HCT116 (cell line): Measurements from ENCODE around the gene GSPT1. TPM values are rescaled to one million over a fixed set of nuclear protein-coding genes. Genes with fewer than 3 reads are reported as not detected.

ENCODE experiments used
- ATAC-seq: fragments of 200-7000 bp; cut with Tn5 transposase; 2 replicates; pipeline ENCODE4 v1.9.1; 2020; ENCODE audit warnings: mild to moderate bottlenecking, moderate library complexity
- BruUV-seq: library from RNA; stranded (reverse); fragments of 400-500 nt; replicated peaks from 2 replicates; lab custom pipeline; 2021; lab: Mats Ljungman, UMichigan
- CTCF ChIA-PET: fragments of 300-600 bp; sonication (Branson Sonifier 250); formaldehyde crosslinking; loops from one replicate; lab custom pipeline; 2021; ENCODE audit warnings: antibody characterized with exemption; lab: Charles Lee
- POLR2A ChIA-PET: fragments of 300-600, 350-600 bp; sonication (Branson Sonifier 250); formaldehyde crosslinking; loops from one replicate; lab custom pipeline; 2021; ENCODE audit warnings: antibody characterized with exemption; lab: Charles Lee
- RAD21 ChIA-PET, 2 experiments: fragments of 300-600 bp; sonication (Branson Sonifier 250); formaldehyde crosslinking; loops; one replicate each; lab custom pipeline; 2023; ENCODE audit warnings: low total read pairs in 2 of 2; ENCODE audit not compliant: uncharacterized antibody in 2 of 2, unreplicated experiment in 2 of 2, low non-redundant PET in 1 of 2; lab: Charles Lee
- DNase-seq: peaks from one replicate; pipeline ENCODE4 v3.0.0-alpha.2; 2010; ENCODE audit warnings: low read depth, low spot score
- H2AFZ ChIP-seq: fragments of 200-600 bp; shearing (Covaris generic), sonication (generic); 2 replicates; pipeline ENCODE4 v1.6.1; 2017; ENCODE audit warnings: low read depth, mixed run types, mixed read lengths, antibody characterized with exemption, low read length; ENCODE audit not compliant: poor library complexity, severe bottlenecking
- H3K27ac ChIP-seq: 2 replicates; pipeline ENCODE4 v1.5.1; 2012; ENCODE audit warnings: low read depth, low read length
- H3K27me3 ChIP-seq: fragments of 200-600 bp; sonication (generic); 2 replicates; pipeline ENCODE4 v1.6.1; 2016; ENCODE audit warnings: mixed run types, low read length, mixed read lengths; ENCODE audit not compliant: insufficient read depth
- H3K36me3 ChIP-seq, 2 experiments: fragments of 200-500 bp in 1 of 2; fragments of 200-600 bp in 1 of 2; sonication (Bioruptor generic) in 1 of 2; sonication (generic) in 1 of 2; 2 replicates each; pipeline versions ENCODE4 v1.5.1 to v1.6.1; 2014 to 2016; ENCODE audit warnings: low read length in 2 of 2, inconsistent platforms in 1 of 2, mixed read lengths in 1 of 2, mixed run types in 1 of 2; ENCODE audit not compliant: insufficient read depth in 2 of 2, control insufficient read depth in 1 of 2
- H3K4me1 ChIP-seq, 2 experiments: fragments of 200-600 bp in 1 of 2; sonication (generic) in 1 of 2; 2 replicates each; pipeline versions ENCODE4 v1.5.1 to v1.6.1; 2012 to 2017; ENCODE audit warnings: low read length in 2 of 2, inconsistent platforms in 1 of 2, mild to moderate bottlenecking in 1 of 2, mixed read lengths in 1 of 2, mixed run types in 1 of 2, moderate library complexity in 1 of 2; ENCODE audit not compliant: insufficient read depth in 2 of 2, control insufficient read depth in 1 of 2
- H3K4me2 ChIP-seq: fragments of 200-600 bp; sonication (generic); 2 replicates; pipeline ENCODE4 v1.6.1; 2017; ENCODE audit warnings: mixed run types, low read length, mixed read lengths
- H3K4me3 ChIP-seq, 2 experiments: fragments of 200-600 bp in 1 of 2; sonication (generic) in 1 of 2; replicated peaks in 1 of 2; 2 replicates each; pipeline ENCODE4 v1.5.1; 2011 to 2016; ENCODE audit warnings: low read length in 2 of 2, control low read depth in 1 of 2, low read depth in 1 of 2, mild to moderate bottlenecking in 1 of 2, mixed read lengths in 1 of 2, mixed run types in 1 of 2
- H3K79me2 ChIP-seq: fragments of 200-600 bp; sonication (generic); 2 replicates; pipeline ENCODE4 v1.6.1; 2017; ENCODE audit warnings: mild to moderate bottlenecking, mixed run types, low read length, moderate library complexity, mixed read lengths; ENCODE audit not compliant: insufficient read depth
- H3K9ac ChIP-seq: fragments of 200-600 bp; sonication (generic); 2 replicates; pipeline ENCODE4 v1.6.1; 2016; ENCODE audit warnings: low read length, mixed read lengths
- H3K9me2 ChIP-seq: fragments of 200-600 bp; sonication (generic), shearing (Covaris generic); 2 replicates; pipeline ENCODE4 v1.6.1; 2017; ENCODE audit warnings: mixed run types, mild to moderate bottlenecking, moderate library complexity; ENCODE audit not compliant: insufficient read depth
- H3K9me3 ChIP-seq, 2 experiments: fragments of 200-500 bp in 1 of 2; fragments of 200-600 bp in 1 of 2; sonication (Bioruptor generic) in 1 of 2; sonication (generic) in 1 of 2; 2 replicates each; pipeline ENCODE4 v1.6.1; 2014 to 2017; ENCODE audit warnings: low read length in 2 of 2, mixed read lengths in 2 of 2, inconsistent platforms in 1 of 2, low read depth in 1 of 2, mild to moderate bottlenecking in 1 of 2, mixed run types in 1 of 2, moderate library complexity in 1 of 2; ENCODE audit not compliant: control insufficient read depth in 1 of 2, insufficient read depth in 1 of 2
- H4K20me1 ChIP-seq: fragments of 200-600 bp; sonication (generic), shearing (Covaris generic); 2 replicates; pipeline ENCODE4 v1.6.1; 2017; ENCODE audit warnings: mixed run types, mild to moderate bottlenecking, moderate library complexity; ENCODE audit not compliant: insufficient read depth
- CEBPB ChIP-seq: IDR thresholded peaks from 2 replicates; pipeline ENCODE4 v1.6.1; 2012; ENCODE audit warnings: low read depth
- EGR1 ChIP-seq: IDR thresholded peaks from 2 replicates; pipeline ENCODE4 v1.6.1; 2012; ENCODE audit warnings: low read depth
- ELF1 ChIP-seq: IDR thresholded peaks from 2 replicates; pipeline ENCODE4 v1.6.1; 2012; ENCODE audit warnings: low read depth, borderline replicate concordance
- EZH2 ChIP-seq: fragments of 200-600 bp; sonication (generic); IDR thresholded peaks from 2 replicates; pipeline ENCODE4 v1.6.1; 2017; ENCODE audit warnings: antibody characterized with exemption, mixed run types
- FOSL1 ChIP-seq: IDR thresholded peaks from 2 replicates; pipeline ENCODE4 v1.6.1; 2012; ENCODE audit warnings: low read depth
- JUND ChIP-seq: IDR thresholded peaks from 2 replicates; pipeline ENCODE4 v1.6.1; 2012
- POLR2A ChIP-seq: IDR thresholded peaks from 2 replicates; pipeline ENCODE4 v1.7.0; 2011; ENCODE audit warnings: borderline replicate concordance; ENCODE audit not compliant: insufficient read depth, insufficient read length; ENCODE audit errors: extremely low read depth
- POLR2AphosphoS5 ChIP-seq: IDR thresholded peaks from 2 replicates; pipeline ENCODE4 v1.6.1; 2011; ENCODE audit warnings: mild to moderate bottlenecking, low read depth, low read length, moderate library complexity
- RAD21 ChIP-seq: IDR thresholded peaks from 2 replicates; pipeline ENCODE4 v1.6.1; 2012; ENCODE audit warnings: low read depth, mild to moderate bottlenecking
- SIN3A ChIP-seq: IDR thresholded peaks from 2 replicates; pipeline ENCODE4 v1.6.1; 2012; ENCODE audit warnings: low read depth
- SP1 ChIP-seq: IDR thresholded peaks from 2 replicates; pipeline ENCODE4 v1.6.1; 2012; ENCODE audit warnings: low read depth
- TCF7L2 ChIP-seq: IDR thresholded peaks from 2 replicates; pipeline ENCODE4 v1.7.0; 2011; ENCODE audit warnings: borderline replicate concordance, inconsistent platforms; ENCODE audit not compliant: insufficient read depth, insufficient read length; ENCODE audit errors: extremely low read depth
- YY1 ChIP-seq: IDR thresholded peaks from 2 replicates; pipeline ENCODE4 v1.6.1; 2011; ENCODE audit warnings: low read length, low read depth, moderate library complexity, mild to moderate bottlenecking; ENCODE audit not compliant: insufficient replicate concordance; ENCODE audit errors: extremely low read depth
- ZFX ChIP-seq: fragments of 450-650 bp; IDR thresholded peaks from 2 replicates; pipeline ENCODE4 v1.6.1; 2017
- ZNF274 ChIP-seq: fragments of 200-500 bp; sonication (Bioruptor generic); IDR thresholded peaks from 2 replicates; pipeline ENCODE4 v1.6.1; 2014; ENCODE audit warnings: mild to moderate bottlenecking, low read depth, low read length, inconsistent platforms
- intact Hi-C: fragments of 100-400 bp; cut with micrococcal nuclease; formaldehyde crosslinking; loops from 2 replicates; pipeline ENCODE4 v1.10.0; 2022
- total RNA-seq: library from RNA; stranded (reverse); gene quantifications from one replicate; pipeline ENCODE4 v1.2.1, GENCODE V29; 2021; ENCODE audit not compliant: unreplicated experiment
- TF ChIP-seq, protein P1 (sequence below): IDR thresholded peaks from 2 replicates; pipeline ENCODE4 v1.6.1; 2012
- TF ChIP-seq, protein P2 (sequence below), 3 experiments: fragments of 200-600 bp in 1 of 3; sonication (generic) in 1 of 3; IDR thresholded peaks in 2 of 3; conservative IDR thresholded peaks in 1 of 3; 2 replicates each; pipeline ENCODE4 v1.5.1; 2012 to 2017; ENCODE audit warnings: low read depth in 2 of 3, low read length in 2 of 3, antibody characterized with exemption in 1 of 3, borderline replicate concordance in 1 of 3, control low read depth in 1 of 3, mild to moderate bottlenecking in 1 of 3, mixed read lengths in 1 of 3, mixed run types in 1 of 3, moderate library complexity in 1 of 3; ENCODE audit not compliant: insufficient read depth in 1 of 3
- TF ChIP-seq, protein P3 (sequence below): IDR thresholded peaks from 2 replicates; pipeline ENCODE4 v1.6.1; 2012
- TF ChIP-seq, protein P4 (sequence below): IDR thresholded peaks from 2 replicates; pipeline ENCODE4 v1.6.1; 2011; ENCODE audit warnings: mild to moderate bottlenecking, low read length, moderate library complexity; ENCODE audit not compliant: insufficient replicate concordance; ENCODE audit errors: extremely low read depth
- TF ChIP-seq, protein P5 (sequence below): IDR thresholded peaks from 2 replicates; pipeline ENCODE4 v1.6.1; 2012; ENCODE audit warnings: low read depth

Gene GSPT1
- total RNA-seq, 1 experiment from 2014 or later, result 148 TPM

- ATAC-seq (peak; percentile 20; the same call in 1 of the 2 replicates), DNase-seq (no peak)
- peaks cover 39 to 44% of the 10 kb centered on the region in 2 experiments for H3K36me3 ChIP-seq
- ChIA-PET RAD21 (no interaction called here), CTCF (no interaction called here), POLR2A (no interaction called here)
- no TSS peak for BruUV-seq
- no peak overlapping the region for H2AFZ ChIP-seq
- H3K4me3 ChIP-seq, result no peak overlapping the region
- no peaks in the 10 kb centered on the region for H3K27me3 ChIP-seq
- H4K20me1 ChIP-seq, result peaks cover 19% of the 10 kb centered on the region; the same call in 1 of the 2 replicates
- H3K4me1 ChIP-seq, result peaks cover 0 to 7% of the 10 kb centered on the region in 2 experiments; a peak in 2 of 4 replicates
- intact Hi-C loops, result no loop called here
- no peak overlapping the region for H3K9ac ChIP-seq
- H3K4me2 ChIP-seq, result no peak overlapping the region
- TF ChIP-seq EGR1, result no peak
- no peak for TF ChIP-seq EZH2
- no peak for TF ChIP-seq SP1
- TF ChIP-seq, protein P1, sequence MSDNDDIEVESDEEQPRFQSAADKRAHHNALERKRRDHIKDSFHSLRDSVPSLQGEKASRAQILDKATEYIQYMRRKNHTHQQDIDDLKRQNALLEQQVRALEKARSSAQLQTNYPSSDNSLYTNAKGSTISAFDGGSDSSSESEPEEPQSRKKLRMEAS, result no peak; the same call in 1 of the 2 replicates
- TF ChIP-seq, protein P2, sequence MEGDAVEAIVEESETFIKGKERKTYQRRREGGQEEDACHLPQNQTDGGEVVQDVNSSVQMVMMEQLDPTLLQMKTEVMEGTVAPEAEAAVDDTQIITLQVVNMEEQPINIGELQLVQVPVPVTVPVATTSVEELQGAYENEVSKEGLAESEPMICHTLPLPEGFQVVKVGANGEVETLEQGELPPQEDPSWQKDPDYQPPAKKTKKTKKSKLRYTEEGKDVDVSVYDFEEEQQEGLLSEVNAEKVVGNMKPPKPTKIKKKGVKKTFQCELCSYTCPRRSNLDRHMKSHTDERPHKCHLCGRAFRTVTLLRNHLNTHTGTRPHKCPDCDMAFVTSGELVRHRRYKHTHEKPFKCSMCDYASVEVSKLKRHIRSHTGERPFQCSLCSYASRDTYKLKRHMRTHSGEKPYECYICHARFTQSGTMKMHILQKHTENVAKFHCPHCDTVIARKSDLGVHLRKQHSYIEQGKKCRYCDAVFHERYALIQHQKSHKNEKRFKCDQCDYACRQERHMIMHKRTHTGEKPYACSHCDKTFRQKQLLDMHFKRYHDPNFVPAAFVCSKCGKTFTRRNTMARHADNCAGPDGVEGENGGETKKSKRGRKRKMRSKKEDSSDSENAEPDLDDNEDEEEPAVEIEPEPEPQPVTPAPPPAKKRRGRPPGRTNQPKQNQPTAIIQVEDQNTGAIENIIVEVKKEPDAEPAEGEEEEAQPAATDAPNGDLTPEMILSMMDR (IDR thresholded peaks at IDR 0.05 in 2 of 3, conservative IDR thresholded peaks at IDR 0.05 in 1 of 3; ENCODE audit: borderline replicate concordance in 1 of 3, insufficient read depth in 1 of 3, low read depth in 2 of 3, low read length in 2 of 3), result no peak
- no peak for TF ChIP-seq YY1
- TF ChIP-seq, protein P3, sequence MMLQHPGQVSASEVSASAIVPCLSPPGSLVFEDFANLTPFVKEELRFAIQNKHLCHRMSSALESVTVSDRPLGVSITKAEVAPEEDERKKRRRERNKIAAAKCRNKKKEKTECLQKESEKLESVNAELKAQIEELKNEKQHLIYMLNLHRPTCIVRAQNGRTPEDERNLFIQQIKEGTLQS, result no peak
- no peak for TF ChIP-seq TCF7L2
- TF ChIP-seq JUND, result no peak
- no peak for TF ChIP-seq ZFX
- no peak for TF ChIP-seq CEBPB
- no peak for TF ChIP-seq RAD21
- TF ChIP-seq, protein P4, sequence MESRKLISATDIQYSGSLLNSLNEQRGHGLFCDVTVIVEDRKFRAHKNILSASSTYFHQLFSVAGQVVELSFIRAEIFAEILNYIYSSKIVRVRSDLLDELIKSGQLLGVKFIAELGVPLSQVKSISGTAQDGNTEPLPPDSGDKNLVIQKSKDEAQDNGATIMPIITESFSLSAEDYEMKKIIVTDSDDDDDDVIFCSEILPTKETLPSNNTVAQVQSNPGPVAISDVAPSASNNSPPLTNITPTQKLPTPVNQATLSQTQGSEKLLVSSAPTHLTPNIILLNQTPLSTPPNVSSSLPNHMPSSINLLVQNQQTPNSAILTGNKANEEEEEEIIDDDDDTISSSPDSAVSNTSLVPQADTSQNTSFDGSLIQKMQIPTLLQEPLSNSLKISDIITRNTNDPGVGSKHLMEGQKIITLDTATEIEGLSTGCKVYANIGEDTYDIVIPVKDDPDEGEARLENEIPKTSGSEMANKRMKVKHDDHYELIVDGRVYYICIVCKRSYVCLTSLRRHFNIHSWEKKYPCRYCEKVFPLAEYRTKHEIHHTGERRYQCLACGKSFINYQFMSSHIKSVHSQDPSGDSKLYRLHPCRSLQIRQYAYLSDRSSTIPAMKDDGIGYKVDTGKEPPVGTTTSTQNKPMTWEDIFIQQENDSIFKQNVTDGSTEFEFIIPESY, result no peak
- no peak for TF ChIP-seq POLR2AphosphoS5
- no peak for TF ChIP-seq POLR2A
- TF ChIP-seq ZNF274, result no peak
- TF ChIP-seq ELF1, result no peak
- TF ChIP-seq, protein P5, sequence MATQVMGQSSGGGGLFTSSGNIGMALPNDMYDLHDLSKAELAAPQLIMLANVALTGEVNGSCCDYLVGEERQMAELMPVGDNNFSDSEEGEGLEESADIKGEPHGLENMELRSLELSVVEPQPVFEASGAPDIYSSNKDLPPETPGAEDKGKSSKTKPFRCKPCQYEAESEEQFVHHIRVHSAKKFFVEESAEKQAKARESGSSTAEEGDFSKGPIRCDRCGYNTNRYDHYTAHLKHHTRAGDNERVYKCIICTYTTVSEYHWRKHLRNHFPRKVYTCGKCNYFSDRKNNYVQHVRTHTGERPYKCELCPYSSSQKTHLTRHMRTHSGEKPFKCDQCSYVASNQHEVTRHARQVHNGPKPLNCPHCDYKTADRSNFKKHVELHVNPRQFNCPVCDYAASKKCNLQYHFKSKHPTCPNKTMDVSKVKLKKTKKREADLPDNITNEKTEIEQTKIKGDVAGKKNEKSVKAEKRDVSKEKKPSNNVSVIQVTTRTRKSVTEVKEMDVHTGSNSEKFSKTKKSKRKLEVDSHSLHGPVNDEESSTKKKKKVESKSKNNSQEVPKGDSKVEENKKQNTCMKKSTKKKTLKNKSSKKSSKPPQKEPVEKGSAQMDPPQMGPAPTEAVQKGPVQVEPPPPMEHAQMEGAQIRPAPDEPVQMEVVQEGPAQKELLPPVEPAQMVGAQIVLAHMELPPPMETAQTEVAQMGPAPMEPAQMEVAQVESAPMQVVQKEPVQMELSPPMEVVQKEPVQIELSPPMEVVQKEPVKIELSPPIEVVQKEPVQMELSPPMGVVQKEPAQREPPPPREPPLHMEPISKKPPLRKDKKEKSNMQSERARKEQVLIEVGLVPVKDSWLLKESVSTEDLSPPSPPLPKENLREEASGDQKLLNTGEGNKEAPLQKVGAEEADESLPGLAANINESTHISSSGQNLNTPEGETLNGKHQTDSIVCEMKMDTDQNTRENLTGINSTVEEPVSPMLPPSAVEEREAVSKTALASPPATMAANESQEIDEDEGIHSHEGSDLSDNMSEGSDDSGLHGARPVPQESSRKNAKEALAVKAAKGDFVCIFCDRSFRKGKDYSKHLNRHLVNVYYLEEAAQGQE, result no peak
- no peak for TF ChIP-seq SIN3A
- TF ChIP-seq FOSL1, result no peak
- H3K27ac ChIP-seq, result no peak overlapping the region
- no peaks in the 10 kb centered on the region for H3K9me3 ChIP-seq
- H3K9me2 ChIP-seq, result no peaks in the 10 kb centered on the region
- H3K79me2 ChIP-seq, result peaks cover 22% of the 10 kb centered on the region
These were observed 79.7 kb downstream of the GSPT1 start for GRCh38 chr16:11835891-11836649.
